SK-N-SH treated with all-trans-retinoic acid at 6 μM for 48 hours (cell line): ENCODE measurements around the gene RDX.

Source experiments
- ATAC-seq: fragments of 200-7000 bp; cut with Tn5 transposase; 3 replicates; pipeline ENCODE4 v1.9.1; 2020; ENCODE audit warnings: mild to moderate bottlenecking, moderate library complexity
- BACH2 ChIP-seq: fragments of 250-450 bp; sonication (Bioruptor Pico); IDR thresholded peaks from 2 replicates; pipeline ENCODE4 v1.9.0; 2021; ENCODE audit warnings: mild to moderate bottlenecking, borderline replicate concordance
- CREB5 ChIP-seq: fragments of 250-450 bp; sonication (Bioruptor Pico); IDR thresholded peaks from 2 replicates; pipeline ENCODE4 v1.5.1; 2020; ENCODE audit warnings: low read depth, mild to moderate bottlenecking, moderate library complexity
- CSDC2 ChIP-seq: fragments of 250-450 bp; sonication (Bioruptor Pico); IDR thresholded peaks from 2 replicates; pipeline ENCODE4 v1.5.0; 2020; ENCODE audit warnings: mild to moderate bottlenecking, moderate library complexity
- ESRRG ChIP-seq: fragments of 250-450 bp; sonication (Bioruptor Pico); IDR thresholded peaks from 2 replicates; pipeline ENCODE4 v1.6.1; 2021; ENCODE audit warnings: mild to moderate bottlenecking
- GLIS3 ChIP-seq: fragments of 250-450 bp; sonication (Bioruptor Pico); IDR thresholded peaks from 2 replicates; pipeline ENCODE4 v1.5.0; 2020; ENCODE audit warnings: mild to moderate bottlenecking, moderate library complexity
- ISL1 ChIP-seq: fragments of 250-450 bp; sonication (Bioruptor Pico); IDR thresholded peaks from 2 replicates; pipeline ENCODE4 v2.1.2; 2022; ENCODE audit warnings: mild to moderate bottlenecking, moderate library complexity
- OSR1 ChIP-seq: fragments of 250-450 bp; sonication (Bioruptor Pico); IDR thresholded peaks from 2 replicates; pipeline ENCODE4 v1.8.0; 2022; ENCODE audit warnings: moderate library complexity, mild to moderate bottlenecking, inconsistent platforms
- RARB ChIP-seq: fragments of 250-450 bp; sonication (Bioruptor Pico); IDR thresholded peaks from 2 replicates; pipeline ENCODE4 v1.8.0; 2021; ENCODE audit warnings: mild to moderate bottlenecking, moderate library complexity
- SNAI2 ChIP-seq: fragments of 250-450 bp; sonication (Bioruptor Pico); IDR thresholded peaks from 2 replicates; pipeline ENCODE4 v1.5.0; 2020; ENCODE audit warnings: mild to moderate bottlenecking, moderate library complexity
- TCF4 ChIP-seq: fragments of 250-450 bp; sonication (Bioruptor Pico); IDR thresholded peaks from 2 replicates; pipeline ENCODE4 v1.8.0; 2021; ENCODE audit warnings: mild to moderate bottlenecking, moderate library complexity, borderline replicate concordance
- TOX ChIP-seq: fragments of 250-450 bp; sonication (Bioruptor Pico); IDR thresholded peaks from 2 replicates; pipeline ENCODE4 v1.8.0; 2021; ENCODE audit warnings: mild to moderate bottlenecking, moderate library complexity, borderline replicate concordance
- ZC3H10 ChIP-seq: fragments of 250-450 bp; sonication (Bioruptor Pico); IDR thresholded peaks from 2 replicates; pipeline ENCODE4 v1.5.1; 2021; ENCODE audit warnings: mild to moderate bottlenecking, moderate library complexity
- ZFP3 ChIP-seq: fragments of 250-450 bp; sonication (Bioruptor Pico); IDR thresholded peaks from 2 replicates; pipeline ENCODE4 v1.5.0; 2020; ENCODE audit warnings: mild to moderate bottlenecking, moderate library complexity
- ZFP30 ChIP-seq: fragments of 450-650 bp; formaldehyde crosslinking; IDR thresholded peaks from 2 replicates; pipeline ENCODE4 v1.5.0; 2022; ENCODE audit warnings: mild to moderate bottlenecking, moderate library complexity
- ZNF565 ChIP-seq: fragments of 450-650 bp; formaldehyde crosslinking; conservative IDR thresholded peaks from 2 replicates; pipeline ENCODE4 v1.5.0; 2020; ENCODE audit warnings: low read depth, mild to moderate bottlenecking, moderate library complexity
- ZNF70 ChIP-seq: fragments of 450-650 bp; formaldehyde crosslinking; IDR thresholded peaks from 2 replicates; pipeline ENCODE4 v1.5.0; 2020; ENCODE audit warnings: mild to moderate bottlenecking, moderate library complexity
- ZNF8 ChIP-seq: fragments of 450-650 bp; formaldehyde crosslinking; IDR thresholded peaks from 2 replicates; pipeline ENCODE4 v1.5.0; 2020; ENCODE audit warnings: mild to moderate bottlenecking, moderate library complexity
- TF ChIP-seq, protein P1 (sequence below): fragments of 250-450 bp; sonication (Bioruptor Pico); IDR thresholded peaks from 2 replicates; pipeline ENCODE4 v1.5.1; 2021; ENCODE audit warnings: mild to moderate bottlenecking, moderate library complexity
- TF ChIP-seq, protein P2 (sequence below): fragments of 250-450 bp; sonication (Bioruptor Pico); IDR thresholded peaks from 2 replicates; pipeline ENCODE4 v1.8.0; 2020; ENCODE audit warnings: mild to moderate bottlenecking, moderate library complexity, borderline replicate concordance
- TF ChIP-seq, protein P3 (sequence below): fragments of 250-450 bp; sonication (Bioruptor Pico); IDR thresholded peaks from 2 replicates; pipeline ENCODE4 v1.5.0; 2020; ENCODE audit warnings: mild to moderate bottlenecking, moderate library complexity
- TF ChIP-seq, protein P4 (sequence below): fragments of 250-450 bp; sonication (Bioruptor Pico); IDR thresholded peaks from 2 replicates; pipeline ENCODE4 v1.8.0; 2021; ENCODE audit warnings: low read depth, mild to moderate bottlenecking, moderate library complexity, borderline replicate concordance

RDX gene

GRCh38 chr11:110219006-110219785 lies 77.2 kb downstream of the RDX start:
- no peak for ATAC-seq
- TF ChIP-seq SNAI2 (CRISPR knock-in tag) (no peak), ZFP3 (CRISPR knock-in tag) (no peak), TOX (no peak), ZNF70 (CRISPR knock-in tag) (no peak), BACH2 (CRISPR knock-in tag) (no peak), ZNF8 (CRISPR knock-in tag) (no peak), OSR1 (CRISPR knock-in tag) (no peak), GLIS3 (CRISPR knock-in tag) (no peak), CSDC2 (CRISPR knock-in tag) (no peak), TCF4 (CRISPR knock-in tag) (no peak), ZNF565 (CRISPR knock-in tag) (no peak), RARB (CRISPR knock-in tag) (no peak), ISL1 (CRISPR knock-in tag) (no peak), ZFP30 (CRISPR knock-in tag) (no peak), ZC3H10 (CRISPR knock-in tag) (no peak), ESRRG (CRISPR knock-in tag) (no peak)
- TF ChIP-seq, protein P1, sequence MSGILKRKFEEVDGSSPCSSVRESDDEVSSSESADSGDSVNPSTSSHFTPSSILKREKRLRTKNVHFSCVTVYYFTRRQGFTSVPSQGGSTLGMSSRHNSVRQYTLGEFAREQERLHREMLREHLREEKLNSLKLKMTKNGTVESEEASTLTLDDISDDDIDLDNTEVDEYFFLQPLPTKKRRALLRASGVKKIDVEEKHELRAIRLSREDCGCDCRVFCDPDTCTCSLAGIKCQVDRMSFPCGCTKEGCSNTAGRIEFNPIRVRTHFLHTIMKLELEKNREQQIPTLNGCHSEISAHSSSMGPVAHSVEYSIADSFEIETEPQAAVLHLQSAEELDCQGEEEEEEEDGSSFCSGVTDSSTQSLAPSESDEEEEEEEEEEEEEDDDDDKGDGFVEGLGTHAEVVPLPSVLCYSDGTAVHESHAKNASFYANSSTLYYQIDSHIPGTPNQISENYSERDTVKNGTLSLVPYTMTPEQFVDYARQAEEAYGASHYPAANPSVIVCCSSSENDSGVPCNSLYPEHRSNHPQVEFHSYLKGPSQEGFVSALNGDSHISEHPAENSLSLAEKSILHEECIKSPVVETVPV (CRISPR knock-in tag), result no peak
- TF ChIP-seq, protein P2, sequence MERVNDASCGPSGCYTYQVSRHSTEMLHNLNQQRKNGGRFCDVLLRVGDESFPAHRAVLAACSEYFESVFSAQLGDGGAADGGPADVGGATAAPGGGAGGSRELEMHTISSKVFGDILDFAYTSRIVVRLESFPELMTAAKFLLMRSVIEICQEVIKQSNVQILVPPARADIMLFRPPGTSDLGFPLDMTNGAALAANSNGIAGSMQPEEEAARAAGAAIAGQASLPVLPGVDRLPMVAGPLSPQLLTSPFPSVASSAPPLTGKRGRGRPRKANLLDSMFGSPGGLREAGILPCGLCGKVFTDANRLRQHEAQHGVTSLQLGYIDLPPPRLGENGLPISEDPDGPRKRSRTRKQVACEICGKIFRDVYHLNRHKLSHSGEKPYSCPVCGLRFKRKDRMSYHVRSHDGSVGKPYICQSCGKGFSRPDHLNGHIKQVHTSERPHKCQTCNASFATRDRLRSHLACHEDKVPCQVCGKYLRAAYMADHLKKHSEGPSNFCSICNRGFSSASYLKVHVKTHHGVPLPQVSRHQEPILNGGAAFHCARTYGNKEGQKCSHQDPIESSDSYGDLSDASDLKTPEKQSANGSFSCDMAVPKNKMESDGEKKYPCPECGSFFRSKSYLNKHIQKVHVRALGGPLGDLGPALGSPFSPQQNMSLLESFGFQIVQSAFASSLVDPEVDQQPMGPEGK, result no peak
- TF ChIP-seq, protein P3, sequence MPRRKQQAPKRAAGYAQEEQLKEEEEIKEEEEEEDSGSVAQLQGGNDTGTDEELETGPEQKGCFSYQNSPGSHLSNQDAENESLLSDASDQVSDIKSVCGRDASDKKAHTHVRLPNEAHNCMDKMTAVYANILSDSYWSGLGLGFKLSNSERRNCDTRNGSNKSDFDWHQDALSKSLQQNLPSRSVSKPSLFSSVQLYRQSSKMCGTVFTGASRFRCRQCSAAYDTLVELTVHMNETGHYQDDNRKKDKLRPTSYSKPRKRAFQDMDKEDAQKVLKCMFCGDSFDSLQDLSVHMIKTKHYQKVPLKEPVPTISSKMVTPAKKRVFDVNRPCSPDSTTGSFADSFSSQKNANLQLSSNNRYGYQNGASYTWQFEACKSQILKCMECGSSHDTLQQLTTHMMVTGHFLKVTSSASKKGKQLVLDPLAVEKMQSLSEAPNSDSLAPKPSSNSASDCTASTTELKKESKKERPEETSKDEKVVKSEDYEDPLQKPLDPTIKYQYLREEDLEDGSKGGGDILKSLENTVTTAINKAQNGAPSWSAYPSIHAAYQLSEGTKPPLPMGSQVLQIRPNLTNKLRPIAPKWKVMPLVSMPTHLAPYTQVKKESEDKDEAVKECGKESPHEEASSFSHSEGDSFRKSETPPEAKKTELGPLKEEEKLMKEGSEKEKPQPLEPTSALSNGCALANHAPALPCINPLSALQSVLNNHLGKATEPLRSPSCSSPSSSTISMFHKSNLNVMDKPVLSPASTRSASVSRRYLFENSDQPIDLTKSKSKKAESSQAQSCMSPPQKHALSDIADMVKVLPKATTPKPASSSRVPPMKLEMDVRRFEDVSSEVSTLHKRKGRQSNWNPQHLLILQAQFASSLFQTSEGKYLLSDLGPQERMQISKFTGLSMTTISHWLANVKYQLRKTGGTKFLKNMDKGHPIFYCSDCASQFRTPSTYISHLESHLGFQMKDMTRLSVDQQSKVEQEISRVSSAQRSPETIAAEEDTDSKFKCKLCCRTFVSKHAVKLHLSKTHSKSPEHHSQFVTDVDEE, result no peak
- TF ChIP-seq, protein P4, sequence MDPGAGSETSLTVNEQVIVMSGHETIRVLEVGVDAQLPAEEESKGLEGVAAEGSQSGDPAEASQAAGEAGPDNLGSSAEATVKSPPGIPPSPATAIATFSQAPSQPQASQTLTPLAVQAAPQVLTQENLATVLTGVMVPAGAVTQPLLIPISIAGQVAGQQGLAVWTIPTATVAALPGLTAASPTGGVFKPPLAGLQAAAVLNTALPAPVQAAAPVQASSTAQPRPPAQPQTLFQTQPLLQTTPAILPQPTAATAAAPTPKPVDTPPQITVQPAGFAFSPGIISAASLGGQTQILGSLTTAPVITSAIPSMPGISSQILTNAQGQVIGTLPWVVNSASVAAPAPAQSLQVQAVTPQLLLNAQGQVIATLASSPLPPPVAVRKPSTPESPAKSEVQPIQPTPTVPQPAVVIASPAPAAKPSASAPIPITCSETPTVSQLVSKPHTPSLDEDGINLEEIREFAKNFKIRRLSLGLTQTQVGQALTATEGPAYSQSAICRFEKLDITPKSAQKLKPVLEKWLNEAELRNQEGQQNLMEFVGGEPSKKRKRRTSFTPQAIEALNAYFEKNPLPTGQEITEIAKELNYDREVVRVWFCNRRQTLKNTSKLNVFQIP (CRISPR knock-in tag), result no peak

GRCh38 chr11:110217936-110218335 lies 78.5 kb downstream of the RDX start:
- no peak for ATAC-seq
- TF ChIP-seq, protein P4 (CRISPR knock-in tag), result no peak
- TF ChIP-seq ESRRG (CRISPR knock-in tag), result no peak
- no peak for TF ChIP-seq ZNF565 (CRISPR knock-in tag)
- TF ChIP-seq ZNF70 (CRISPR knock-in tag), result no peak
- no peak for TF ChIP-seq ZNF8 (CRISPR knock-in tag)
- no peak for TF ChIP-seq CSDC2 (CRISPR knock-in tag)
- no peak for TF ChIP-seq GLIS3 (CRISPR knock-in tag)
- TF ChIP-seq, protein P1 (CRISPR knock-in tag), result no peak
- TF ChIP-seq SNAI2 (CRISPR knock-in tag), result no peak
- TF ChIP-seq, protein P3, result no peak
- TF ChIP-seq CREB5, result no peak
